ENCODE data around the gene SDSL.

The SDSL gene

GRCh38 chr12:113445544-113446171 lies 23.5 kb downstream of the SDSL start:
- DNase-seq (ENCODE audit: low read depth, low spot score) = no peak

- DNase-seq (ENCODE audit: low read depth, low spot score) = no peak
These were observed 26.7 kb downstream of the SDSL start for GRCh38 chr12:113448873-113449272.

- DNase-seq (ENCODE audit: low read depth, low spot score) = no peak
These were observed 27.1 kb downstream of the SDSL start for GRCh38 chr12:113449299-113449698.

GRCh38 chr12:113449839-113450238 lies 27.7 kb downstream of the SDSL start:
- no peak for DNase-seq (ENCODE audit: low read depth, low spot score)

DNA sequence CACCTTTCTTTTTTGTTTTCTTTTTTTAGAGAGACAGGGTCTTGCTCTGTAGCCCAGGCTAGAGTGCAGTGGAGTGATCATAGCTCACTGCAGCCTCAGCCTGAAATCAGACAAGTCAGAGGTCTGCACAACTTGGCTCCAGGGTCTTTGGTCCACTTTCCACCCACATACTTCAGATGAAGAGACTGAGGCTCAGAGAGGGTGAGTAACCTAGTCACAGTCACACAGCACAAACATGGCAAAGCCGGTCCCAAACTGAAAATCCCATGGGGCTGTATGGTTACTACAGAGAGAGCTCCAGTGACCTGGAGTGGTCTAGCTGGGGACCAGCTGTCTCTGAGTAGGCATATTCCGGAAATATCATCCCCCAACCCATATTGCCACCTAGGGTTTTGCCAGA lies 30.3 kb downstream of the SDSL start:
- no peak for DNase-seq (ENCODE audit: low read depth, low spot score)

DNA sequence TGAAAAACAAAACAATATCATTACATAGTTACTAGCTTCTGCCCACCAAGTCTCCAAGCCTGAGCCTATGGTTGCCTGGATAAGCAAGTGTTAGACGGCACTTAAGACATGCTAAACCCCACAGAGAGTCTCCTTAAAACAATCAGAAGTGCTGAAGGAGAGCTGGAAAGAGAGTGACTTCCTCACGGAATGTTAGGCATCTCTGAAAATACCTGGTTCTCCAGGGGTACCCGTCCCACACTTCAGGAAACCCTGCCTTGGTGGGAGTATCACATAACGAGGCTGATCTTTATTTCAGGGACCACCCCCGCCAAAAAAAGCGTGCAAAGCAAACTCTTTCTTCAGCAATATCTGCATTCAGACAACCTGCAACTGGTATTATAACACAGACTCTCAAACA lies 31.1 kb downstream of the SDSL start:
- no peak for DNase-seq (ENCODE audit: low read depth, low spot score)

DNA sequence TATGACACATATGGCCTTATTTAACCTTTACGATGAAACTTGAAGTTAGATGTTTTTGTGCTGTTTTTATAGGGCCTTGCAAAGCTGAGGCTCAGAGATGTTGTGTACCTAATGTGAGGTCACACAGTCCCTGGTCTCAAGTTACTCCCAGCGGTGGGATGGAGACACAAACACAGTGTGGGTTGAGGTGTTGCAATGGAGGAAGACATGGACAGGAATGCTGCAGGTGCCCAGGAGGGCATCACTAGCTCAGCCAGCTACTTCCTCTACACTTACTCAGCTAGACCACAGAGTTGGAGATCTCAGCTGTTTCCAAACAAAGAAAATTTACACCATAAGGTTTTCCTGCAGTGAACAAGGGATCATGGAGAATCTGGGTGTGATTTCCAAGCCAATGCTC lies 34.0 kb downstream of the SDSL start:
- DNase-seq (ENCODE audit: low read depth, low spot score) = no peak

GRCh38 chr12:113456761-113457160 lies 34.6 kb downstream of the SDSL start:
- DNase-seq (ENCODE audit: low read depth, low spot score) = no peak

GRCh38 chr12:113457185-113457584 lies 35.0 kb downstream of the SDSL start:
- DNase-seq (ENCODE audit: low read depth, low spot score) = no peak

GRCh38 chr12:113457710-113458109 lies 35.5 kb downstream of the SDSL start:
- no peak for DNase-seq (ENCODE audit: low read depth, low spot score)

- DNase-seq (ENCODE audit: low read depth, low spot score) = no peak
These were observed 37.8 kb downstream of the SDSL start for GRCh38 chr12:113459981-113460380.

GRCh38 chr12:113461666-113462065 lies 39.5 kb downstream of the SDSL start:
- DNase-seq (ENCODE audit: low read depth, low spot score) = no peak

DNA sequence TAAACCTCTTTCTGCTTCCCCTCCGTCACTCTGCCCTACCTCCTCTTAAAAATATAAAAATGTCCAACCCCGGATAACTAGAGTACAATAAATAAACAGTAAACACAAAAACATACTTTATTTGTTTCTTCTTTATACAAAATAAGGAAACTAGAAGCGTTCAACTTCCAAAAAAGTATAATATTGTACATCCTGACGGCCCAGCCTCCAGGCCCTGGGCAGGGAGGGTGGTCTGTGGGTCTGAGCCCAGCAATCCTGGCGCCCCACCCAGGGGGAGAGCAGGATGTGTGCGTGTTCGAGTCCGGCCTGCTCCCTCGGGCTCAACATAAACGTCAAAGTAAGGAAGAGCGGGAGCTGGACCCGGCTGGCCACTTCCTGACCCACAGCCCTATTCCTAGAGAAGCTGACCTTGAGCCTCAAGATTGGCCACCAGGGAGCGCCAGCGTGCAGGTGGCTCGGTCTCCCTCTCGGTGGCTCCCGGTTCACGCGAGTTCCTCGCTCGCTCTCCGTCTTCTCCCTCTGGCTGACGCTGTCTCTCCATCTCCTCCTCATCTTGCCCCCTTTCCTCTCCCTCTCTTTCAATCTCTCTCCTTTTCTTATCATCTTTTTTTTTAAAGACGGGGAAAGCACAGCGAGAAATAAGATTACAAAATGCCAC lies 40.1 kb downstream of the SDSL start:
- no peak for DNase-seq (ENCODE audit: low read depth, low spot score)

DNA sequence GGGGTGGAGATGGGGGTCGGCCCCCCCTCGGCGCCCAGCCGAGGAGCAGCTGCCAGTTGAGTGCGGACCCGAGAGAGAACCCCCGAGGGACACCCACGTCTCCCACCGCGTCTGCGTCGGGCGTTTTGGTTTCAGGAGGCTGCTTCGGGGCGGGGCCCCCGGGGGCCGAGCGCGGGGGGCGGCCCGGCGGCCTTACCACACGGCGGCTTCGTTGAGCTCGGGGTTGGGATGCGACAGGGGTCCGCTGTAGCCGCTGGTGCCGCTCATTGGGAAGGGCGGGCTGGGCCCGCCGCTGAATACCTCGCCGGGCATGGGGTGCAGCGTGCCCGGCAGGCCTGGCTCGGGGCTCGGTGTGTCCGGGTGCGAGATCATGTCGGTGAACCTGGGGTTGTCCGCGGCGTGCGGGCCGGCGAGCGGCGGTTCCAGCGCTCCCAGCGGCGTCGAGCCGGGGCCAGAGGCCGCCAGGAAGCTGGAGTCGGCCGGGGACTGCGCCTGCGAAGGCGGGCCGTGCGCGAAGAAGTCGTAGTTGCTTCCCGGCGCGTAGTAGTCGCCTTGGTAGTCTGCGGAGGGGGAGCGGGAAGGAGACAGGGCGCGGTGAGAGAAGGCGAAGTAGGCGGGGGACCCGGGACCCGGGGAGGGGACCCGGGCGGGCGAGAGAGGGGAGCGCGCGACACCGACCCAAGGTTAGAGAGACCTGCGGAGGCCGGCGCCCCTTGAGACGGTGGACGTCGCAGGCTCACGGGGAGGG lies 41.0 kb downstream of the SDSL start:
- no peak for DNase-seq (ENCODE audit: low read depth, low spot score)

DNA sequence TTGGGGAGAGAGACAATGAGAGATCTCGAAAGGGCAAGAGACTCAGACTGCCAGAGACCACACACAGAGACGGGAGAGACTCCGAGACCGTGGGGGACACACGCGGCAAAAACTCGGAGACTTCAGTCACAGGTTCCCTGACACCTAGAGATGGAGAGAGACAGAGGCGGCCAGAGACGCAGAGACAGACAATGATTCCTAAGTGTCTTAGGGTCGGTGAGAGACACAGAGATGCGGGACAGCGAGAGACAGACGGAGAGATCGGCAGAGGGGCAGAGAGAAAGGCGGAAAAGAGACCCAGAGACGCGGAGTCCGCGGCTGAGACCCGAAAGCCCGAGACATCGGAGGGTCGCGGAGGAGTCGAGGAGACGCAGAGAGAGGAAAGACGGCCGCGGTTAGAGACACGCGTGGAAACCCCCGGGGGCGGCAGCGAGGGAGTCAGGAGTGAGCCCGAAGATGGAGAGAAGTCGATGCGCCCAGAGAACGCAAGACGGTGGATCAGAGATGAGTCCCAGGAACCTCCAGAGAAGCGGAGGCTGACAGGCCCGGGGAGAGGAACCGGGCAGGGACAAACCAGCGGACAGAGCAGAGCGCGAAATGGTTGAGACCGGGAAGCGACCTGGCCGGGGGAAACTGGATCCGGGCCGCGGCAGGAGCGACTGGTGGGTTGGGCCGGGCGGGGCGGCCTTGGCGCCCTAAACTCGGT lies 41.7 kb downstream of the SDSL start:
- no peak for DNase-seq (ENCODE audit: low read depth, low spot score)

DNA sequence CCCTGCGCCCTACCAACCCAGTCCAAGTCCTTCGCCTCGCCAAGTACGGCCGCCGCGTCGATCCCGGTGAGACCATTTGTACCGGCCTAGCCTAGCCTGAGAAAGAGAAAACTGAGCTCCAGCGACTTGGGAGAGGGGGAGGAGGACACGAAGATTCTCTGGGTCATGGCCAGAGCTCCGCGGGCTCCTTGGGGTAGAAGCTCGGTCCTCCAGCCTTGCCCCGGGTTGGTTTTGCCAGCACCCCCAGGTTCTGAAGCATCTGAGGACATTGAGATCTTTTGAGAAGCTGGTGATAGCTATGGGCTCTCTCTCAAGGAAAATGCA lies 42.2 kb downstream of the SDSL start:
- no peak for DNase-seq (ENCODE audit: low read depth, low spot score)

GRCh38 chr12:113464852-113465719 lies 42.9 kb downstream of the SDSL start:
- DNase-seq (ENCODE audit: low read depth, low spot score) = no peak

DNA sequence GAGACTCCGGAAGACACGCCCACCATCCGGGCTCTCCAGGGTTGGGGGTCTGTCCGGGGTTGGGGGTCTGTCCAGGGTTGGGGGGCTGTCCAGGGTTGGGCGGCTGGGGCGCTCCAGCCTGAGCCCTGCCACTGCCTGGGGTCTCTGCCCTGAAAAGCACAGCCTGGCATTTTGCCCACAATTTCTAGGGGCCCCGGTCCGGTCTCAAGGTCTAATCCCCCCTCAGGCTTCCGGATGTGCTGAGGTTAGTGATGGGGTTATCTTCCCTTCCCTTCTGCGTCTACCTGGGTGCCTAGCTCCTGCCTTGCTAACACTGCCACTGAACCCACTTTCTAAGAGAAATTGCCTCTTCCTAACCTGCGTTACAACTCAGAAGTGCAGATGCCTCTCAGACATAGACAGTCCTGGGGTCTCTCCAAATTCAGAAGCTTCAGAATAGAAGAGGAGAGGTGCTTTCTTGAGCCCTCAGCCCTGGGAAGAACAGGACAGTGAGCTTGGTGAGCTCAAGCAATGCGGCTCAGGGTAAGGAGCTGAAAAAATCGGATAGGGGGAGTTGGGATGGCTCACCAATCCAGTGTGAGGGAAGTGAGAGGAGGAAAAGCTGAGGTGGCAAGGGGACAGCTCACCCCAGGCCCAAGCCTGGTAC lies 43.8 kb downstream of the SDSL start:
- no peak for DNase-seq (ENCODE audit: low read depth, low spot score)

DNA sequence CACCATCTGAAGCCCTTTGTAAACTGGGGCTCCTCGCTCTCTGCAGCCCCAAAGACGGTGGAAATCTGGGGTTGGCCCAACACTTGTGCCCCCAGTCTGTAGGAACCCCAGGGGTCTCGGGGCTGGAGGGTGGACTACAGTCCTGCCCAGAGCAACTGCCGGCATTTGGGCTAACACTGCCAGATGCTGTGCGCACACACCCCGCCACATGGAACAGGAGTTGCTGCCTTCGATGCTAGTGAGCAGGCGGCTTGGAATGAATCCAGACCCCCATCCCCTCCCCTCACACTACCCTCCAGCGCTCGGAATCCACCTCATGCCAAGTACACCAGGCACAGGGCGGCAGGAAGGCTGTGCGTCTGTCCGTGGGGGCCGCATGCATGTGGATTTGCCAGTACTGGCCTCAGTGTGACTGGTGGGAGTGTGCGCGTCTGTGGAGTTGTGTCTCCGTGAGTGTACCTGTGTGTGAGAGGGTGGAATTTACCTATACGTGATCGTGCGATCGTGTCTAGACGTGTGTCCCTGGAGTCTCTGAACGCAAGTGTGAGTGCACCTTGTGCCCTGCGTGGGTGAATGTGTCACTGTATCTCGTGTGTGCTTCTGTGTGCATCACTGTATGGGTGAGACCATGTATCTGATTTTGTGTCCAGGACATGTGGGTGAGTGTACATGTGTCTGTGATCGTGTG lies 44.4 kb downstream of the SDSL start:
- no peak for DNase-seq (ENCODE audit: low read depth, low spot score)

- no peak for DNase-seq (ENCODE audit: low read depth, low spot score)
These were observed 44.9 kb downstream of the SDSL start for GRCh38 chr12:113467142-113467501.

Measured in iPS DF 19.7 (cell line).